Testis (tissue), 3 donors: Measurements from ENCODE around the gene OXNAD1. TPM values are rescaled to one million over a fixed set of nuclear protein-coding genes. Genes with fewer than 3 reads are reported as not detected.
A peak's percentile ranks its signal among the peaks of the same experiment; 100 is the strongest.

Experiments
- DNase-seq: peaks from one replicate; pipeline ENCODE4 v3.0.0-alpha.2; 2019
- H3K27ac ChIP-seq, 2 donors: fragments of 200-600 bp; sonication (generic); one replicate each; pipeline ENCODE4 v1.5.1; 2019
- H3K27me3 ChIP-seq: fragments of 200-600 bp; sonication (generic); one replicate; pipeline ENCODE4 v1.5.1; 2019
- H3K36me3 ChIP-seq: fragments of 200-600 bp; sonication (generic); one replicate; pipeline ENCODE4 v1.5.1; 2017; ENCODE audit warnings: low read depth; ENCODE audit errors: missing control alignments
- H3K4me1 ChIP-seq: fragments of 200-600 bp; sonication (generic); one replicate; pipeline ENCODE4 v1.5.1; 2019
- H3K4me3 ChIP-seq, 2 donors: fragments of 200-600 bp; sonication (generic); one replicate each; pipeline ENCODE4 v1.5.1; 2017 to 2019
- H3K9me3 ChIP-seq: fragments of 200-600 bp; sonication (generic); one replicate; pipeline ENCODE4 v1.5.1; 2017
- POLR2A ChIP-seq: fragments of 450-650 bp; IDR thresholded peaks from one replicate; pipeline ENCODE4 v1.6.1; 2017; ENCODE audit warnings: antibody characterized with exemption, mild to moderate bottlenecking, moderate library complexity
- WGBS, 2 donors: methylation state at CpG; one replicate each; pipeline ENCODE4 v1.1.5; 2018; 5-methylcytosine and 5-hydroxymethylcytosine counted together
- intact Hi-C: fragments of 100-400 bp; cut with DNase I; formaldehyde crosslinking; loops from one replicate; pipeline ENCODE4 v1.15.1; 2023; ENCODE audit warnings: low total_unique reads
- polyA plus RNA-seq: library from polyadenylated mRNA; stranded (reverse); fragments of 350-450 nt; fragmentation: Illumina TruSeq; extraction: RNeasy Lipid Tissue Mini Kit (QIAGEN cat#74804); gene quantifications from one replicate; pipeline ENCODE4 v1.2.3, GENCODE V29; 2014; ENCODE audit warnings: low read depth, low replicate concordance; ENCODE audit not compliant: insufficient read depth
- total RNA-seq, 2 donors: library from RNA; depleted of rRNA; stranded (reverse); fragments of >200 nt; gene quantifications; one replicate each; pipeline ENCODE4 v1.2.3, GENCODE V29; 2016
- TF ChIP-seq, protein P1 (sequence below), 3 experiments: fragments of 450-650 bp in 2 of 3; fragments of 200-600 bp in 1 of 3; sonication (generic) in 1 of 3; IDR thresholded peaks; one replicate each; pipeline ENCODE4 v1.5.1; 2016 to 2019; ENCODE audit warnings: antibody characterized with exemption in 3 of 3, mild to moderate bottlenecking in 2 of 3, moderate library complexity in 1 of 3

OXNAD1 gene
- total and polyA plus RNA-seq, 3 donors from 2014 or later: 11.8 to 31.2 (median 27.3) TPM

- intact Hi-C loops: no loop called here
- Histone ChIP-seq H3K27ac (no peak overlapping the region), H3K36me3 (no peaks in the 10 kb centered on the region), H3K9me3 (no peaks in the 10 kb centered on the region), H3K4me3 (no peak overlapping the region), H3K27me3 (no peaks in the 10 kb centered on the region), H3K4me1 (peaks cover 5% of the 10 kb centered on the region)
- no peak for TF ChIP-seq POLR2A
- TF ChIP-seq, protein P1, sequence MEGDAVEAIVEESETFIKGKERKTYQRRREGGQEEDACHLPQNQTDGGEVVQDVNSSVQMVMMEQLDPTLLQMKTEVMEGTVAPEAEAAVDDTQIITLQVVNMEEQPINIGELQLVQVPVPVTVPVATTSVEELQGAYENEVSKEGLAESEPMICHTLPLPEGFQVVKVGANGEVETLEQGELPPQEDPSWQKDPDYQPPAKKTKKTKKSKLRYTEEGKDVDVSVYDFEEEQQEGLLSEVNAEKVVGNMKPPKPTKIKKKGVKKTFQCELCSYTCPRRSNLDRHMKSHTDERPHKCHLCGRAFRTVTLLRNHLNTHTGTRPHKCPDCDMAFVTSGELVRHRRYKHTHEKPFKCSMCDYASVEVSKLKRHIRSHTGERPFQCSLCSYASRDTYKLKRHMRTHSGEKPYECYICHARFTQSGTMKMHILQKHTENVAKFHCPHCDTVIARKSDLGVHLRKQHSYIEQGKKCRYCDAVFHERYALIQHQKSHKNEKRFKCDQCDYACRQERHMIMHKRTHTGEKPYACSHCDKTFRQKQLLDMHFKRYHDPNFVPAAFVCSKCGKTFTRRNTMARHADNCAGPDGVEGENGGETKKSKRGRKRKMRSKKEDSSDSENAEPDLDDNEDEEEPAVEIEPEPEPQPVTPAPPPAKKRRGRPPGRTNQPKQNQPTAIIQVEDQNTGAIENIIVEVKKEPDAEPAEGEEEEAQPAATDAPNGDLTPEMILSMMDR (IDR thresholded peaks at IDR 0.05): no peak
- 43 to 57% methylated on average over 7 of the region's 7 CpGs for WGBS, 2 donors
- DNase-seq: no peak
Observed at GRCh38 chr3:16252243-16252978, 12.6 kb upstream of the OXNAD1 start.

- intact Hi-C loops: no loop called here
- no peak overlapping the region for H3K4me3 ChIP-seq
- H3K9me3 ChIP-seq: no peaks in the 10 kb centered on the region
- no peak overlapping the region for H3K27ac ChIP-seq
- 86 to 96% methylated on average over 2 of the region's 2 CpGs for WGBS, 2 donors
- no peaks in the 10 kb centered on the region for H3K36me3 ChIP-seq
- H3K27me3 ChIP-seq: no peaks in the 10 kb centered on the region
- no peak for DNase-seq
- no peak for TF ChIP-seq POLR2A
- TF ChIP-seq, protein P1 (IDR thresholded peaks at IDR 0.05): no peak
- H3K4me1 ChIP-seq: peaks cover 5% of the 10 kb centered on the region
Observed at GRCh38 chr3:16252988-16253387, 12.0 kb upstream of the OXNAD1 start.

DNA sequence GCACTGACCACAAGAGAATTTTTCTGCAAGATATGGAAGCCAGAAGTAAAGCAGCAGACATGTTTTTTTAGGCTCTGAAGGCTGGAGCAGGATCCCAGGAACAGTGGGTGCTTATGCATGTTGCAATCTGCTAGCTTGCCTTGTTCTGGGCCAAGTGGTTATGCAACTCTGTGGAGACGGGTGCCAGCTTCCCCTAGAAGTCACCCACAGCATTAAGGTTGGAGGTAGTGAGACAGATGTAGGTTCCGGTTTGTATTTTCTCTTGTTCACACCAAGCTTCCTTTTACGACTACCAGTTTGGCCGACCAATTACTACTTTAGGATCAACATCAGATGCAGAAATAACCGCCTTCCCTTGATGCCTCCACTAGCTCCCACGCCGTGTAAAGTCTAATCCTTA is 11.4 kb upstream of the OXNAD1 start:
- DNase-seq: peak; percentile 45
- H3K4me3 ChIP-seq: no peak overlapping the region
- no peaks in the 10 kb centered on the region for H3K36me3 ChIP-seq
- TF ChIP-seq, protein P1 (IDR thresholded peaks at IDR 0.05): no peak
- peaks cover 5% of the 10 kb centered on the region for H3K4me1 ChIP-seq
- intact Hi-C loops: no loop called here
- H3K27ac ChIP-seq: no peak overlapping the region
- H3K9me3 ChIP-seq: no peaks in the 10 kb centered on the region
- H3K27me3 ChIP-seq: no peaks in the 10 kb centered on the region
- 73 to 79% methylated on average over 7 of the region's 7 CpGs for WGBS, 2 donors

- Histone ChIP-seq H3K27me3 (no peaks in the 10 kb centered on the region), H3K36me3 (no peaks in the 10 kb centered on the region), H3K4me1 (peaks cover 5% of the 10 kb centered on the region), H3K9me3 (no peaks in the 10 kb centered on the region), H3K4me3 (no peak overlapping the region), H3K27ac (no peak overlapping the region)
- intact Hi-C loops: no loop called here
- TF ChIP-seq POLR2A: no peak
- DNase-seq: no peak
- WGBS, 2 donors: 82 to 83% methylated on average over 5 of the region's 5 CpGs
Observed at GRCh38 chr3:16254916-16255315, 10.1 kb upstream of the OXNAD1 start.

- H3K9me3 ChIP-seq: no peaks in the 10 kb centered on the region
- H3K4me3 ChIP-seq: no peak overlapping the region
- peaks cover 5% of the 10 kb centered on the region for H3K4me1 ChIP-seq
- no peak overlapping the region for H3K27ac ChIP-seq
- DNase-seq: no peak
- no peaks in the 10 kb centered on the region for H3K36me3 ChIP-seq
- WGBS, 2 donors: 87 to 92% methylated on average over 3 of the region's 3 CpGs
- TF ChIP-seq, protein P1 (IDR thresholded peaks at IDR 0.05): no peak
- no peak for TF ChIP-seq POLR2A
- H3K27me3 ChIP-seq: no peaks in the 10 kb centered on the region
- intact Hi-C loops: no loop called here
Observed at GRCh38 chr3:16255326-16255725, 9.7 kb upstream of the OXNAD1 start.
